GM12872 (cell line): ENCODE results near the gene TMPRSS9.

Source experiments
- TF ChIP-seq, protein P1 (sequence below): IDR thresholded peaks from 3 replicates; pipeline ENCODE4 v1.5.1; 2011; ENCODE audit warnings: low read depth, mild to moderate bottlenecking, low read length, moderate library complexity; ENCODE audit not compliant: insufficient read depth

TMPRSS9 gene

GRCh38 chr19:2455851-2456570 is 95.9 kb downstream of the TMPRSS9 start:
- TF ChIP-seq, protein P1, sequence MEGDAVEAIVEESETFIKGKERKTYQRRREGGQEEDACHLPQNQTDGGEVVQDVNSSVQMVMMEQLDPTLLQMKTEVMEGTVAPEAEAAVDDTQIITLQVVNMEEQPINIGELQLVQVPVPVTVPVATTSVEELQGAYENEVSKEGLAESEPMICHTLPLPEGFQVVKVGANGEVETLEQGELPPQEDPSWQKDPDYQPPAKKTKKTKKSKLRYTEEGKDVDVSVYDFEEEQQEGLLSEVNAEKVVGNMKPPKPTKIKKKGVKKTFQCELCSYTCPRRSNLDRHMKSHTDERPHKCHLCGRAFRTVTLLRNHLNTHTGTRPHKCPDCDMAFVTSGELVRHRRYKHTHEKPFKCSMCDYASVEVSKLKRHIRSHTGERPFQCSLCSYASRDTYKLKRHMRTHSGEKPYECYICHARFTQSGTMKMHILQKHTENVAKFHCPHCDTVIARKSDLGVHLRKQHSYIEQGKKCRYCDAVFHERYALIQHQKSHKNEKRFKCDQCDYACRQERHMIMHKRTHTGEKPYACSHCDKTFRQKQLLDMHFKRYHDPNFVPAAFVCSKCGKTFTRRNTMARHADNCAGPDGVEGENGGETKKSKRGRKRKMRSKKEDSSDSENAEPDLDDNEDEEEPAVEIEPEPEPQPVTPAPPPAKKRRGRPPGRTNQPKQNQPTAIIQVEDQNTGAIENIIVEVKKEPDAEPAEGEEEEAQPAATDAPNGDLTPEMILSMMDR, result no peak

DNA sequence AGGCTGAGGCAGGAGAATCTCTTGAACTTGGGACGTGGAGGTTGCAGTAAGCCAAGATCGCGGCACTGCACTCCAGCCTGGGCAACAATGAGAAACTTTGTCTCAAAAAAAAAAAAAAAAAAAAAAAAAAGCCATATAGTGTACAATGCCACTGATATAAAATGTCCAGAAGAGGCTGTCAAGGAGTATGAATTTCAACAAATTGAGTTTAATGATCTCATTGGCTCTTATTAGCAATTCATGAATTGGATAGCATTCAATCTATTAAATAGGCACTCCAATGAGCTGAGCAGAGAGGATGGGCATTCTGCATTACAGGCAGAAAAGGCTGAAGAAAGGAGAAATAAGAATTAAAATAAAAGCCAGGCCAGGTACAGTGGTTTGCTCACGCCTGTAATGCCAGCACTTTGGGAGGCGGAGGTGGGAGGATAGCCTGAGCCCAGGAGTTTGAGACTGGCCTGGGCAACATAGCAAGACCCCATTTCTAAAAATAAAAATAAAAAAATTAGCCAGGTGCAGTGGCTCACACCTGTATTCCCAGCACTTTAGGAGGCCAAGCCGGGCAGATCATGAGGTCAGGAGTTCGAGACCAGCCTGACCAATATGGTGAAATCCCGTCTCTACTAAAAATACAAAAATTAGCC is 97.5 kb downstream of the TMPRSS9 start:
- TF ChIP-seq, protein P1, result no peak

GRCh38 chr19:2458054-2458453 is 98.0 kb downstream of the TMPRSS9 start:
- TF ChIP-seq, protein P1, result no peak

GRCh38 chr19:2460245-2460644 is 100.2 kb downstream of the TMPRSS9 start:
- TF ChIP-seq, protein P1, result no peak

- TF ChIP-seq, protein P1, result peak; percentile 24; the same call in 1 of the 3 replicates
Measured at GRCh38 chr19:2461751-2462634, 101.9 kb downstream of the TMPRSS9 start.

- TF ChIP-seq, protein P1, result no peak
Measured at GRCh38 chr19:2462635-2463421, 102.8 kb downstream of the TMPRSS9 start.
